Esophagus squamous epithelium (tissue), 5 donors: ENCODE results near the gene IZUMO1. TPM values are rescaled to one million over a fixed set of nuclear protein-coding genes. Genes with fewer than 3 reads are reported as not detected.
A peak's percentile ranks its signal among the peaks of the same experiment; 100 is the strongest.
"Not testable (repeated sequence)": the region's sequence is repeated elsewhere in the genome, so short reads cannot be mapped to it uniquely, and the experiment has no call there.

Source experiments
- DNase-seq: peaks from one replicate; lab custom pipeline; 2025; lab: John Stamatoyannopoulos, UW
- H3K27ac ChIP-seq, 4 donors: fragments of 200-600 bp; sonication (generic); one replicate each; pipeline ENCODE4 v1.5.1; 2016 to 2019; ENCODE audit warnings: mild to moderate bottlenecking in 1 of 4
- H3K27me3 ChIP-seq, 4 donors: fragments of 200-600 bp; sonication (generic); 1 replicate in 3 of 4; 2 replicates in 1 of 4; pipeline versions ENCODE4 v1.5.1 to v1.6.0; 2017 to 2021; ENCODE audit warnings: antibody characterized with exemption in 1 of 4
- H3K36me3 ChIP-seq, 3 donors: fragments of 200-600 bp; sonication (generic); one replicate each; pipeline ENCODE4 v1.5.1; 2016 to 2019
- H3K4me1 ChIP-seq, 3 donors: fragments of 200-600 bp; sonication (generic); one replicate each; pipeline ENCODE4 v1.5.1; 2017 to 2019
- H3K4me3 ChIP-seq, 4 donors: fragments of 200-600 bp; sonication (generic); 1 replicate in 3 of 4; 2 replicates in 1 of 4; pipeline ENCODE4 v1.5.1; 2016 to 2019; ENCODE audit warnings: mild to moderate bottlenecking in 2 of 4, moderate library complexity in 1 of 4
- H3K9me3 ChIP-seq, 3 donors: fragments of 200-600 bp; sonication (generic); one replicate each; pipeline ENCODE4 v1.5.1; 2016 to 2019
- POLR2A ChIP-seq, 4 donors: fragments of 450-650 bp; IDR thresholded peaks; one replicate each; pipeline ENCODE4 v1.6.1; 2017; ENCODE audit warnings: antibody characterized with exemption in 4 of 4, mild to moderate bottlenecking in 4 of 4, moderate library complexity in 3 of 4
- WGBS, 2 donors: methylation state at CpG; one replicate each; pipeline ENCODE4 v1.1.5; 2018; 5-methylcytosine and 5-hydroxymethylcytosine counted together
- intact Hi-C: fragments of 100-400 bp; cut with DNase I; formaldehyde crosslinking; loops from one replicate; pipeline ENCODE4 v1.15.0; 2022
- total RNA-seq, 4 donors: library from RNA; depleted of rRNA; stranded (reverse); fragments of >200 nt; gene quantifications; one replicate each; pipeline ENCODE4 v1.1.0, GENCODE V29; 2016
- TF ChIP-seq, protein P1 (sequence below), 6 experiments: fragments of 450-650 bp in 4 of 6; fragments of 200-600 bp in 2 of 6; sonication (generic) in 2 of 6; IDR thresholded peaks; one replicate each; pipeline ENCODE4 v1.5.1; 2016 to 2019; ENCODE audit warnings: antibody characterized with exemption in 6 of 6, mild to moderate bottlenecking in 4 of 6, moderate library complexity in 4 of 6
- donor health status: DM: yes; HTN: yes; CAD: no.

The IZUMO1 gene
- total RNA-seq, 4 donors from 2014 or later: 2.3 to 56.0 (median 5.0) TPM; not detected in 1

- H3K27ac ChIP-seq: no peak overlapping the region
- no peaks in the 10 kb centered on the region for H3K9me3 ChIP-seq
- H3K27me3 ChIP-seq: no peaks in the 10 kb centered on the region
- 78 to 85% methylated on average over 11 of the region's 11 CpGs for WGBS, 2 donors
- no peaks in the 10 kb centered on the region for H3K36me3 ChIP-seq
- H3K4me1 ChIP-seq: peaks cover 3 to 27% (median 3%) of the 10 kb centered on the region in 3 donors
- no peak for DNase-seq
- intact Hi-C loops: no loop called here
- H3K4me3 ChIP-seq: no peak overlapping the region
- no peak for TF ChIP-seq POLR2A (IDR thresholded peaks at IDR 0.05)
- TF ChIP-seq, protein P1, sequence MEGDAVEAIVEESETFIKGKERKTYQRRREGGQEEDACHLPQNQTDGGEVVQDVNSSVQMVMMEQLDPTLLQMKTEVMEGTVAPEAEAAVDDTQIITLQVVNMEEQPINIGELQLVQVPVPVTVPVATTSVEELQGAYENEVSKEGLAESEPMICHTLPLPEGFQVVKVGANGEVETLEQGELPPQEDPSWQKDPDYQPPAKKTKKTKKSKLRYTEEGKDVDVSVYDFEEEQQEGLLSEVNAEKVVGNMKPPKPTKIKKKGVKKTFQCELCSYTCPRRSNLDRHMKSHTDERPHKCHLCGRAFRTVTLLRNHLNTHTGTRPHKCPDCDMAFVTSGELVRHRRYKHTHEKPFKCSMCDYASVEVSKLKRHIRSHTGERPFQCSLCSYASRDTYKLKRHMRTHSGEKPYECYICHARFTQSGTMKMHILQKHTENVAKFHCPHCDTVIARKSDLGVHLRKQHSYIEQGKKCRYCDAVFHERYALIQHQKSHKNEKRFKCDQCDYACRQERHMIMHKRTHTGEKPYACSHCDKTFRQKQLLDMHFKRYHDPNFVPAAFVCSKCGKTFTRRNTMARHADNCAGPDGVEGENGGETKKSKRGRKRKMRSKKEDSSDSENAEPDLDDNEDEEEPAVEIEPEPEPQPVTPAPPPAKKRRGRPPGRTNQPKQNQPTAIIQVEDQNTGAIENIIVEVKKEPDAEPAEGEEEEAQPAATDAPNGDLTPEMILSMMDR (IDR thresholded peaks at IDR 0.05): no peak
Observed at GRCh38 chr19:48768994-48769713, 22.4 kb upstream of the IZUMO1 start.

GRCh38 chr19:48768171-48768753 lies 21.6 kb upstream of the IZUMO1 start:
- intact Hi-C loops, H3K4me3 ChIP-seq, DNase-seq, H3K27me3 ChIP-seq, H3K27ac ChIP-seq, H3K36me3 ChIP-seq, H3K9me3 ChIP-seq: not testable (repeated sequence)
- WGBS, 2 donors: 49 to 53% methylated on average over 6 of the region's 6 CpGs
- peaks cover 3 to 23% (median 3%) of the 10 kb centered on the region in 3 donors for H3K4me1 ChIP-seq

DNA sequence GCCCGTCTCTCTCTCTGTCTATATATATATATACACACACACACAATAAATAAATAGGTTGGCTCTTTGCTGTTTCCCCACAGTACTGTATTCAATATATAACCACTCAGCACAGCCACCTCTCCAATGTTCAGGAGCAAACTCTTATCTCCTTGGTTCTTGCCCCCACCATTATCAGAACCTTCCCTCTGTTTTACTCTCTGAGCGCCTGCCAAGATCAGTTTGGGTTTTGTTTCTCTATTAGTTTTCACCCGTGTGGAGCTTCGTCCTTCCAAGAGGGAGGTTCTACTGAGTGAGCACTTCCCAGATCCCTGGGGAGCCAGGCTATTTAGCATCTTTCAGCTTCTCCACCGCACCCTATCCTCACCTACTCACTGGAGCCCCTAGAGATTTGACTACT lies 19.1 kb upstream of the IZUMO1 start:
- H3K36me3 ChIP-seq, DNase-seq, H3K27ac ChIP-seq, intact Hi-C loops, H3K4me3 ChIP-seq, H3K27me3 ChIP-seq, H3K9me3 ChIP-seq: not testable (repeated sequence)
- H3K4me1 ChIP-seq: peaks cover 0 to 12% (median under 1%) of the 10 kb centered on the region in 3 donors
- WGBS, 2 donors: 36 to 41% methylated on average over 5 of the region's 5 CpGs

GRCh38 chr19:48760504-48761205 lies 13.9 kb upstream of the IZUMO1 start:
- Histone ChIP-seq H3K9me3 (no peaks in the 10 kb centered on the region), H3K4me1 (peaks cover 0 to 9% (median 0%) of the 10 kb centered on the region in 3 donors), H3K27ac (peak overlapping the region in 3 of 4 donors; percentile 3 to 65 (median 61)), H3K27me3 (peaks cover 0 to 15% (median 0%) of the 10 kb centered on the region in 4 donors), H3K4me3 (no peak overlapping the region), H3K36me3 (no peaks in the 10 kb centered on the region)
- no peak for DNase-seq
- WGBS, 2 donors: 48 to 60% methylated on average over 12 to 14 of the region's 16 CpGs
- TF ChIP-seq POLR2A (IDR thresholded peaks at IDR 0.05): no peak
- TF ChIP-seq, protein P1 (IDR thresholded peaks at IDR 0.05): no peak
- intact Hi-C loops: no loop called here

DNA sequence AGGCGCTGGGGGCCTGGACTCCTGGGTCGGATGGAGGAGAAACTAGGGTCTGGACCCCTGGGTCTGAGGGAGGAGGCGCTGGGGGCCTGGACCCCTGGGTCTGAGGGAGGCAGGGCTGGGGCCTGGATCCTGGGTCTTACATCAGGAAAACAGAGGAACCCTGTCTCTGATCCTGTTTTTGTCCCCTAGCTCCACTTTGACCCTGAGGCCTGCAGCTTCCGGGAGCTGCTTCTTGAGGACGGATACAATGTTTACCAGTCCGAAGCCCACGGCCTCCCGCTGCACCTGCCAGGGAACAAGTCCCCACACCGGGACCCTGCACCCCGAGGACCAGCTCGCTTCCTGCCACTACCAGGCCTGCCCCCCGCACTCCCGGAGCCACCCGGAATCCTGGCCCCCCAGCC lies 11.0 kb upstream of the IZUMO1 start:
- Histone ChIP-seq H3K27me3 (peaks cover 0 to 26% (median 0%) of the 10 kb centered on the region in 4 donors), H3K36me3 (no peaks in the 10 kb centered on the region), H3K9me3 (no peaks in the 10 kb centered on the region), H3K4me3 (no peak overlapping the region), H3K27ac (no peak overlapping the region), H3K4me1 (peaks cover 6 to 17% (median 8%) of the 10 kb centered on the region in 3 donors)
- 94 to 96% methylated on average over 4 to 13 of the region's 14 CpGs for WGBS, 2 donors
- intact Hi-C loops: no loop called here
- TF ChIP-seq, protein P1 (IDR thresholded peaks at IDR 0.05): no peak
- no peak for TF ChIP-seq POLR2A (IDR thresholded peaks at IDR 0.05)
- no peak for DNase-seq
